ENCODE results near the gene CIAO2B. TPM values are rescaled to one million over a fixed set of nuclear protein-coding genes. Genes with fewer than 3 reads are reported as not detected.

CIAO2B gene
- total RNA-seq, 1 experiment from 2014 or later: 83.0 TPM

GRCh38 chr16:66973716-66974115, 39.5 kb upstream of the CIAO2B start:
- Histone ChIP-seq H3K4ac (ENCODE audit: low read depth, low read length) (no peak overlapping the region), H3K56ac (ENCODE audit: insufficient read length, low read depth, low read length) (no peak overlapping the region), H3K79me1 (ENCODE audit: insufficient read depth, low read depth, low read length, poor library complexity, severe bottlenecking) (no peaks in the 10 kb centered on the region), H2BK120ac (ENCODE audit: low read depth, low read length, poor library complexity, severe bottlenecking) (no peak overlapping the region), H3K18ac (ENCODE audit: insufficient read length, low read depth, low read length) (no peak overlapping the region), H2AFZ (ENCODE audit: low read length) (no peak overlapping the region), H2AK5ac (ENCODE audit: insufficient read length, low read length) (no peak overlapping the region), H3K14ac (ENCODE audit: insufficient read depth, low read length) (no peak overlapping the region), H3K9ac (ENCODE audit: extremely low read depth, insufficient read length, low read length) (no peak overlapping the region), H2BK12ac (ENCODE audit: insufficient read length, low read depth, low read length) (no peak overlapping the region), H2BK5ac (ENCODE audit: insufficient read length, low read length) (no peak overlapping the region), H3K4me1 (ENCODE audit: insufficient read depth, low read length) (no peaks in the 10 kb centered on the region; the same call in 1 of the 2 replicates), H4K5ac (ENCODE audit: insufficient read length, low read depth, low read length) (no peak overlapping the region), H3K23me2 (ENCODE audit: insufficient read length, low read depth, low read length, poor library complexity, severe bottlenecking) (no peaks in the 10 kb centered on the region), H3K27me3 (ENCODE audit: insufficient read depth, low read length) (no peaks in the 10 kb centered on the region), H2BK15ac (ENCODE audit: low read depth, low read length) (no peak overlapping the region), H3K79me2 (ENCODE audit: insufficient read depth, low read length) (no peaks in the 10 kb centered on the region), H3K4me2 (ENCODE audit: insufficient read depth, insufficient read length, low read length) (no peak overlapping the region), H3K27ac (ENCODE audit: insufficient read length, low read depth, low read length) (no peak overlapping the region), H3K23ac (ENCODE audit: insufficient read length, low read depth, low read length) (no peak overlapping the region), H3K9me3 (ENCODE audit: control insufficient read depth, low read depth, low read length) (no peaks in the 10 kb centered on the region), H2BK20ac (ENCODE audit: low read depth, low read length, poor library complexity, severe bottlenecking) (no peak overlapping the region), H4K20me1 (ENCODE audit: control insufficient read depth, insufficient read depth, insufficient read length) (no peaks in the 10 kb centered on the region), H4K8ac (replicated peaks; ENCODE audit: insufficient read length, low read depth, low read length) (no peak overlapping the region), H3T11ph (ENCODE audit: low read length) (no peak overlapping the region), H4K91ac (ENCODE audit: insufficient read length, low read depth, low read length) (no peak overlapping the region)
- H3K9me3 Mint-ChIP-seq: no peaks in the 10 kb centered on the region; a peak in 1 of 5 replicates
- peaks cover 10 to 12% of the 10 kb centered on the region in 2 experiments for H3K4me1 Mint-ChIP-seq
- no peak overlapping the region for H3K4me3 Mint-ChIP-seq
- no CpG with 5 or more reads among the region's 6 CpGs for WGBS (ENCODE audit: extremely low coverage, insufficient read length, low lambda C conversion rate)
- TF ChIP-seq, protein P1, sequence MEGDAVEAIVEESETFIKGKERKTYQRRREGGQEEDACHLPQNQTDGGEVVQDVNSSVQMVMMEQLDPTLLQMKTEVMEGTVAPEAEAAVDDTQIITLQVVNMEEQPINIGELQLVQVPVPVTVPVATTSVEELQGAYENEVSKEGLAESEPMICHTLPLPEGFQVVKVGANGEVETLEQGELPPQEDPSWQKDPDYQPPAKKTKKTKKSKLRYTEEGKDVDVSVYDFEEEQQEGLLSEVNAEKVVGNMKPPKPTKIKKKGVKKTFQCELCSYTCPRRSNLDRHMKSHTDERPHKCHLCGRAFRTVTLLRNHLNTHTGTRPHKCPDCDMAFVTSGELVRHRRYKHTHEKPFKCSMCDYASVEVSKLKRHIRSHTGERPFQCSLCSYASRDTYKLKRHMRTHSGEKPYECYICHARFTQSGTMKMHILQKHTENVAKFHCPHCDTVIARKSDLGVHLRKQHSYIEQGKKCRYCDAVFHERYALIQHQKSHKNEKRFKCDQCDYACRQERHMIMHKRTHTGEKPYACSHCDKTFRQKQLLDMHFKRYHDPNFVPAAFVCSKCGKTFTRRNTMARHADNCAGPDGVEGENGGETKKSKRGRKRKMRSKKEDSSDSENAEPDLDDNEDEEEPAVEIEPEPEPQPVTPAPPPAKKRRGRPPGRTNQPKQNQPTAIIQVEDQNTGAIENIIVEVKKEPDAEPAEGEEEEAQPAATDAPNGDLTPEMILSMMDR (conservative IDR thresholded peaks at IDR 0.05): no peak
- peaks cover 7% of the 10 kb centered on the region for H3K27me3 Mint-ChIP-seq (ENCODE audit: low read depth)
- no peaks in the 10 kb centered on the region for H3K36me3 Mint-ChIP-seq (ENCODE audit: insufficient read depth in 1 of 3, low read depth in 3 of 3)
- no peak overlapping the region for H3K27ac Mint-ChIP-seq
- no peak for DNase-seq
